Stimulated activated naive CD8-positive, alpha-beta T cell treated with anti-CD3 and anti-CD28 coated beads, Interleukin-15, Interleukin-2, amounts not matched to agents 100 U/mL and 50 U/mL, for 24 hours (primary cell): Measurements from ENCODE around the gene ATOX1.

Experiments used
- ATAC-seq: fragments of 150-1000 bp; cut with Tn5 transposase; one replicate; pipeline ENCODE4 v1.10.0; 2021
- DNase-seq: peaks from one replicate; pipeline ENCODE4 v3.0.0; 2021

Gene ATOX1

DNA sequence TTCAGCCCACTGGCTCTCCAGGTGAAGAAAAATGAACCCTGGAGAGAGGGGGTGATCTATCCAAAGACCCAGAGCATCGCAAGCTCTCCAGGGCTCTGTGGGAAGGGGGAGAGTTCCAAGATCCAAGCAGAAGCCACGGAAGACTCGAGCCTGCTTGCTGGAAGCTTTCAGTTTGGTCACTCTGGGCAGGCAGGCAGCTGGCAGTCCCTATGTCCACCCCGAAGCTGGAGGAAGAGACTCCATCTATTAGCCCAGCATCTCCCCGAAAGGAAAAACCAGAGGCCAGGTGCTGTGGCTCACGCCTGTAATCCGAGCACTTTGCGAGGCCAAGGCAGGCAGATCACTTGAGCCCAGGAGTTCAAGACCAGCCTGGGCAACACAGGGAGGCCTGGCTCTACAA lies 61.0 kb downstream of the ATOX1 start:
- DNase-seq (no peak), ATAC-seq (no peak)

DNA sequence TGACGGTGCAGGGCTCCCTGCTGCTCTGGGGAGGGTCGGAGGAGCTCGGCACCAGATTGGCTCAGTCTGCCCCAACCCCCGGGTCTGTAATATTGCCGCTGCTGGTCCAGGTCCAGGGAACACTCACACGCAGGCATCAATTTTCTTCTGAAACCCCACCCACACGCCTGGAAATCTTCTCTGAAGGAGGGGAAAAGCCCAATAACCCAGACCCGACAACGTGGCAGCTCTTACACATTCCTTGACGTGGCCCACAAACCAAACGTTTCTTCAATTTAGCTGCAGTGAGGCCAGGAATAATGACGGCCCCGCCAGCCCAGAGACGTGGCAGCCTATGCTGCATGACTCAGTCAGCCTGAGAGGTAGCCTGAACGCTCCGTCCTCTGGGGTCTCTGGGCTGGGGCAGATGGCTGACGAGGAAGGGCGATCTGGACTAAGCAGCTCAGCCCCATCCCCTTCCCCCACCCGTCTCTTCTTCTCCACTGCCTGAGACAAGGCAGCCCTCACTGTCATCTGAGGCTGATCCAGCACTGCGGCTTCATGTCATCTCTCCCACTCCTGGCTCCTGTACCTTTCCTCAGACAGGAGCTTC lies 61.9 kb downstream of the ATOX1 start:
- no peak for ATAC-seq
- DNase-seq, result no peak

DNA sequence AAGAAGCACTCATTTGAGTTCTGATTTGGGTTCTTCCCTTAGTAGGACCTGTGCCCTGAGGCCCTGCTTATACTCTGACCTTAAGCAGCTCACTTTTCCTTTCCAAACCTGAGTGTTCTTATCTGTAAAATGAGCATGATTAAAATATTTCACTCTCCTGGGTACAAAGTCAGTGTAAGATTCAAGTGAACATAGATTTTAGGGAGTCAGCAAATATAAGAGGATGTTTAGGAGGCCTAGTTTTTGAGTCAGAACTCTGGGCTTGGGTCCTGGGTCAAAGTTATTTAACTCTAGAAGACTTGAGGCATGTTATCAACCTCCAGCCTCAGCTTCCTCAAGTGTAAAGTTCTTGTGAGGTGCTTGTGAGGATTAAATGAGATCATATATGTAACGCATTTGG lies 63.0 kb downstream of the ATOX1 start:
- DNase-seq (no peak), ATAC-seq (no peak)

DNA sequence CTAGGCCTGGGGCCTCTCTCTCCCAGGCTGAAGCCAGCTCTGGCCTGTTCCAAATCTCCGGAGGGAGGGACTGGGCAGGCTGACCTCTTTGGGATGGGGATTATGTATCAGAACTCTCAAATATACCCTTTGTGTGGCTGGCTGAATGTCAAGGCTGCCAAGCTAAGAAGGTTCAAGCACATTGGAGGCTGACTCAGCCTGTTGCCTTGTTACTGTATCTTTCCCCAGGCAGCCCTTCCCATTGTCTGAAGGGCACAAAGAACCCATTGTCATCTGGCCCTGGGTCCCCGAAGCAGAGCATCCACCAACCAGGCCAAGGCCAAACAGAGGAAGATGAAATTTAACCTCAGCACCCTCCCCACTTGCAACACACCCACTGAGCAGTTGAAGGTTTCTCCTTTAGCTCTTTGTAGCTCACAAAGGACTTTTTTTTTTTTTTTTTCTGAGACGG lies 64.4 kb downstream of the ATOX1 start:
- DNase-seq (no peak), ATAC-seq (no peak)
